Skin of body (tissue), 2 donors: ENCODE measurements around the gene HK3. TPM values are rescaled to one million over a fixed set of nuclear protein-coding genes. Genes with fewer than 3 reads are reported as not detected.

Experiments
- DNase-seq: peaks from one replicate; lab custom pipeline; 2025; lab: John Stamatoyannopoulos, UW
- total RNA-seq: library from RNA; depleted of rRNA; stranded (reverse); fragments of >200 nt; gene quantifications from one replicate; pipeline ENCODE4 v1.2.3, GENCODE V29; 2014

The HK3 gene
- total RNA-seq = 7.1 TPM

- no peak for DNase-seq
Observed at GRCh38 chr5:176899296-176899891, at the start of gene HK3. Gene HK3, minus strand, starts transcription at chr5:176899346. Its CDS starts 3,187 bp downstream, at chr5:176896159.

- DNase-seq = no peak
Observed at GRCh38 chr5:176948458-176948857, 49.3 kb upstream of the HK3 start.

- DNase-seq = no peak
Observed at GRCh38 chr5:176947847-176948246, 48.7 kb upstream of the HK3 start.

GRCh38 chr5:176944268-176944667, 45.1 kb upstream of the HK3 start:
- no peak for DNase-seq

- no peak for DNase-seq
Observed at GRCh38 chr5:176943816-176944215, 44.7 kb upstream of the HK3 start.

GRCh38 chr5:176941951-176942350, 42.8 kb upstream of the HK3 start:
- no peak for DNase-seq

GRCh38 chr5:176938472-176938871, 39.3 kb upstream of the HK3 start:
- DNase-seq = no peak

- DNase-seq = no peak
Observed at GRCh38 chr5:176935017-176935416, 35.9 kb upstream of the HK3 start.

- no peak for DNase-seq
Observed at GRCh38 chr5:176934309-176934930, 35.3 kb upstream of the HK3 start.

- no peak for DNase-seq
Observed at GRCh38 chr5:176929654-176930053, 30.5 kb upstream of the HK3 start.

GRCh38 chr5:176927562-176927961, 28.4 kb upstream of the HK3 start:
- no peak for DNase-seq

GRCh38 chr5:176922817-176923216, 23.7 kb upstream of the HK3 start:
- DNase-seq = no peak

GRCh38 chr5:176921714-176922113, 22.6 kb upstream of the HK3 start:
- no peak for DNase-seq

GRCh38 chr5:176918613-176919012, 19.5 kb upstream of the HK3 start:
- no peak for DNase-seq

- DNase-seq = no peak
Observed at GRCh38 chr5:176916337-176916736, 17.2 kb upstream of the HK3 start.

GRCh38 chr5:176915906-176916305, 16.8 kb upstream of the HK3 start:
- no peak for DNase-seq

- DNase-seq = no peak
Observed at GRCh38 chr5:176912115-176912514, 13.0 kb upstream of the HK3 start.

GRCh38 chr5:176908675-176909368, 9.7 kb upstream of the HK3 start:
- no peak for DNase-seq

GRCh38 chr5:176906796-176907195, 7.7 kb upstream of the HK3 start:
- DNase-seq = no peak

GRCh38 chr5:176906126-176906525, 7.0 kb upstream of the HK3 start:
- DNase-seq = no peak

GRCh38 chr5:176904276-176904675, 5.1 kb upstream of the HK3 start:
- DNase-seq = no peak

GRCh38 chr5:176902911-176903664, 3.9 kb upstream of the HK3 start:
- no peak for DNase-seq
